IPS-18c (cell line): ENCODE measurements around the gene HOXA5.
A peak's percentile ranks its signal among the peaks of the same experiment; 100 is the strongest.

Experiments
- H3K4me3 ChIP-seq: 2 replicates; pipeline ENCODE4 v1.7.0; 2013; ENCODE audit warnings: low read depth, mild to moderate bottlenecking, low read length, moderate library complexity; ENCODE audit not compliant: insufficient read depth
- H3K9me3 ChIP-seq: one replicate; pipeline ENCODE4 v1.6.1; 2013; ENCODE audit warnings: mild to moderate bottlenecking, low read length, moderate library complexity; ENCODE audit not compliant: control insufficient read depth, insufficient read depth

HOXA5 gene

DNA sequence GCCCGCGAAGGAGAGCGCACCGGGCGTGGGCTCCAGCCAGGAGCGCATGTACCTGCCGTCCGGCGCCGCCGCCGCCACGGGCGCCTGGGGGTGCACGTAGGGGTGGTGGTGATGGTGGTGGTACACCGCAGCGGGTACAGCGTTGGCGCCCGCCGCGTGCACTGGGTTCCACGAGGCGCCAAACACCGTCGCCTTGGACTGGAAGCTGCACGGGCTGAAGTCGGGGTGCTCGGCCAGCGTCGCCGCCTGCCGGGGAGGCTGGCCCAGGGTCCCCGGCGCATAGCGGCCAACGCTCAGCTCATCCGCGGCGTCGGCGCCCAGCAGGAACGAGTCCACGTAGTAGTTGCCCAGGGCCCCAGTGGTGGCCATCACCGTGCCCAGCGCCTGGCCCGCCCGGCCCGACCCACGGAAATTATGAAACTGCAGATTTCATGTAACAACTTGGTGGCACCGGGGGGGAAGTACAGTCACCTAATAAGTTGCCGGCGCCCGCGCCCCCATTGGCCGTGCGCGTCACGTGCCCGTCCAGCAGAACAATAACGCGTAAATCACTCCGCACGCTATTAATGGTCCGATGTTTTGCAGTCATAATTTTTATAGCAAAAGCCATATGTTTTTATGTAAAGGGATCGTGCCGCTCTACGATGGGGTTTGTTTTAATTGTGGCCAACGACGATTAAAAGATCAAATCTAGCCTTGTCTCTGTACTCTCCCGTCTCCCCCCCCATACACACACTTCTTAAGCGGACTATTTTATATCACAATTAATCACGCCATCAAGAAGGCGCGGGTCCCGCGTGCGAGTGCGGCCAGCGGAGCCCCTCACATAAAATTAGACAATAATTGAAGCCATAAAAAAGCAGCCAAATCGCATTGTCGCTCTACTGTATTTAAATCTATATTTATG is 21.9 kb upstream of the HOXA5 start, which contains the start of gene HOXA9:
Gene HOXA9 (minus strand): TSS at position 449 of the 907 bp plus-strand sequence. CDS start 80 bp downstream, at position 369.
- Histone ChIP-seq H3K4me3 (no peak within 1 kb of the TSS; the same call in 1 of the 2 replicates), H3K9me3 (peaks cover 9% of the 10 kb centered on the region)

DNA sequence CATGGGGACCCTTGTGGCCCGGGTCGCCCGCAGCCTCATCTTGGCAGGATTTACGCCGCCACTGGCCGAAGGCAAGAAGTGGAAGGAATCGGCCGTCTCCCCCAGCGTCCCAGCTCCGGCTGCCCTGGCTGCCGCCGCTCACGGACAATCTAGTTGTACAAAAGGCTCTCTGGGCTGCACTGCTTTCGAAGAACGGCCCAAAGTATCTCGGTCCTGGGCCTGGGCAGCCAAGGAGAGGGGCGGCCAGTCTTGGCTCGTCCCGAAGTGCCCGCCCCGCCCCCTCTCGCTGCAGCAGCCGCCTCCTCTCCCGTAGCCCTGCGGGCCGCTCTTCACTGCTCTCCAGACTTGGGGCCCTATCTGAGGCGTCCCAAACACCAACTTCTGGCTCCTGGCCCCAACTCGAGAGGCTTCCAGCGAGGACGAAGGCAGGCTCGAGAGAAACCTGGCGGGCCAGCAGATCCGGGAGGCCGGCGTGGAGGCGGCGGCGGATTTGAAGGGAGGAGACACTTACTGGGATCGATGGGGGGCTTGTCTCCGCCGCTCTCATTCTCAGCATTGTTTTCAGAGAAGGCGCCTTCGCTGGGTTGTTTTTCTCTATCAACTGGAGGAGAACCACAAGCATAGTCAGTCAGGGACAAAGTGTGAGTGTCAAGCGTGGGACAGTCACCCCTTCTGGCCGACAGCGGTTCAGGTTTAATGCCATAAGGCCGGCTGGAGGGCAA is 21.0 kb upstream of the HOXA5 start:
- H3K4me3 ChIP-seq = no peak overlapping the region; the same call in 1 of the 2 replicates

DNA sequence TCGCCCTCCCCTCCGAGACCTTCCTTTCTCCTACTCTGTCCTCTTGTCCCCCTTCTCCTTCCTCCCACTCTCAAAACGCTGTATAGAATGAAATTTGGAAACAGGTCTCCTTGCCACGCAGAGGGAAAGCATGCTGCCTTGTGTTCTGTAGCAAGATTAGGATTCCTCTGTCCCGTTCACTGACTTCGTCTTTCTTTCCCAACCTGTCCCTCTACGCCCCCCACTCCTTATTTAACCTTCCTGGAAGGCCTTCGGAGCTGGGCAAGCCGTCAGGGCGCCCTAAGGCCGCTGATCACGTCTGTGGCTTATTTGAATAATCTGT is 20.5 kb upstream of the HOXA5 start:
- H3K9me3 ChIP-seq = peaks cover 12% of the 10 kb centered on the region
- H3K4me3 ChIP-seq = no peak overlapping the region

More for the DNA sequence above, 21.0 kb upstream of the HOXA5 start:
- peaks cover 12% of the 10 kb centered on the region for H3K9me3 ChIP-seq

DNA sequence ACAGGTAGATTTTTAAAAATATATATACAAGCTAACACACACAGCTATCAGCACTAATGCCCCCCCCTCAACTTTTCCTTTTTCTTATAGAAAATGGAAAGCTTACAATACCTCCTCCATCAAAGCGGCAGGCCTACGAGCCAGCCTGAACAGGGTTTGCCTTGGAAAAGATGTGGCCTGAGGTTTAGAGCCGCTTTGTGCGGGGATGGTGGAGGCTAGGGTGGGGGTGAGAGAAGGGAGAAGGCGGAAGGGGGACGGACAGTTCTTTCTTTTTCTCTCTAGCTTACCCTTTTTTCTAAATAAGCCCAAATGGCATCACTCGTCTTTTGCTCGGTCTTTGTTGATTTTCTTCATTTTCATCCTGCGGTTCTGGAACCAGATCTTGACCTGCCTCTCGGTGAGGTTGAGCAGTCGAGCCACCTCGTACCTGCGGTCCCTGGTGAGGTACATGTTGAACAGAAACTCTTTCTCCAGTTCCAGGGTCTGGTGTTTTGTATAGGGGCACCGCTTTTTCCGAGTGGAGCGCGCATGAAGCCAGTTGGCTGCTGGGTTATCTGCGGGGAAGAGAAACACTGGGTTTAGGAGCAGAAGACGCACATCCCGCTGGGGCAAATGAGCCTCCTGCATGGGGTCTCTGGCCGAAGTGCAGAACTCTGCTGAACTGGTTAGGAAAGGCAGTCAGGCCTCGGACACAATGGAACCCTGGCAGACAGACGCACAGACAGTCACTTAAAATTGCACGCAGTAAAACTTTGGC is 20.0 kb upstream of the HOXA5 start:
- peaks cover 13% of the 10 kb centered on the region for H3K9me3 ChIP-seq
- no peak overlapping the region for H3K4me3 ChIP-seq

DNA sequence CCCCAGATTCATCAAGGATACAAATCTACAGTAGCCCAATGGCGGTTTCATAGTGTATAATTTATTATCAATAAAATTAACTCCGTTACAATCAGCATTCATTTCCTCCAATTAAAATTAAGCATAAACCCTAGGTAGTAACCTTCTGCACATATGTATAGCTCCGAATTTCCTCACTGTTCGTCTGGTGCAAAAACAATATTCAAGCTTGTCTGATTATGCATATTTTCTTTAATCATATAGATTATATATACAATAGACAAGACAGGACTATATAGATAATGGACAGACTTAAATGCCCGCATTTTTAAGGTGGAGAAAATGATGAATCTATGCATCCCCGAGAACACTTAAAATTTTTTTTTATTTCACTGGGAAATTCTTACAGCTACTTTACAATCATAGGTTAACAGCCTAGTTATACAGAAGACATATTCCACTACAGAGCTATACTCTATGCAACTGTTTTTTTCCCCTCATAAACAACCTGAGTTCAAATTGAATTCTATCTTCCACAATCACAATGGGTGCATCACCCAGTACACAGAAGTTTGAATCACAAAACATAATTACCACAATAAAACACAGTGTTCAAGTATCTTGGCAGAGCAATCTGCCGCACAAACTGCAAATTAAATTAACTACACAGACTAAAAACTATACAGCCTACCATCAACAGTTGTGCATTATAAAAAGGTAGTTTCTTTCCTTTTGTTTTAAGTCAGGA is 19.2 kb upstream of the HOXA5 start:
- H3K4me3 ChIP-seq = no peak overlapping the region
- peaks cover 16% of the 10 kb centered on the region for H3K9me3 ChIP-seq

DNA sequence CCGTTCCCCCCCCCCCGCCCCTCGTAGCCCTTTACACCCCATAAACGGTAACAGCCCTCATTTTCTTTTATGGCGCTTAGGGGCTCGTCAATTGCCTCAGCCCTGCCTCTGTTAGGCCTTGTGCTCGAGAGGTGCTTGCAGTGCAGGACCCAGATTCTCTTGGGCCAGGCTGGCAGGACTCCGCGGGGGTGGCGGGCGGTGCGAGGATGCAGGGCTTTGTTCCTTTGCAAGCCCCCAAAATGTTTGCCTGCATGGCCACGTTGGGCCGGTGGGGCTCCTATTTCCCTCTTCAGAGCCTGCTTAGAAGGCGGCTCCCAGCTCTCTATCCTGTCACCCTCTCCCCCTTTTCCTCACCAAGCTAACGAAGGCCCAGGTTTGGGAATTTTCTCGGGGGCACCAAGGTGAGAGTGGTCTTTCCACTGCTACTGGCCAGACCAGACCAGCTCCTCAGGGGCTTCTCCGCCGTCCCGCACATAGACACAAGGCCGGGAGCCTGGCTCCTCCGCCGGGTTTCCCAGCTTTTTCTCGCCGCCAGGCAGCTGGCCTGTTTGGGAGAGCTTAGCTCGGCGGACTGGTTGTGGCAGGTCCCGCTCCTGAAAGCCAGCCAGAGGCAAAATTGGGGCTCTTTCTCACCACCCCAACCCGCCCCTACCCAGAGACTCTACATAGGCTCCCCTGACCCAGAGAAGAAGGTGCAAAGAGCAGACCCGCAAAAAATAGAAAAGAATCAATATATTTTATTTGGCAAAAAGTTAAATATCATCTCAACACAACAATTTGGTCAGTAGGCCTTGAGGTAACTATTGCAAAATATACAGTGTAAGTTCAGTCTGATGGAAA is 18.5 kb upstream of the HOXA5 start:
- no peak overlapping the region for H3K4me3 ChIP-seq
- H3K9me3 ChIP-seq = peaks cover 16% of the 10 kb centered on the region

DNA sequence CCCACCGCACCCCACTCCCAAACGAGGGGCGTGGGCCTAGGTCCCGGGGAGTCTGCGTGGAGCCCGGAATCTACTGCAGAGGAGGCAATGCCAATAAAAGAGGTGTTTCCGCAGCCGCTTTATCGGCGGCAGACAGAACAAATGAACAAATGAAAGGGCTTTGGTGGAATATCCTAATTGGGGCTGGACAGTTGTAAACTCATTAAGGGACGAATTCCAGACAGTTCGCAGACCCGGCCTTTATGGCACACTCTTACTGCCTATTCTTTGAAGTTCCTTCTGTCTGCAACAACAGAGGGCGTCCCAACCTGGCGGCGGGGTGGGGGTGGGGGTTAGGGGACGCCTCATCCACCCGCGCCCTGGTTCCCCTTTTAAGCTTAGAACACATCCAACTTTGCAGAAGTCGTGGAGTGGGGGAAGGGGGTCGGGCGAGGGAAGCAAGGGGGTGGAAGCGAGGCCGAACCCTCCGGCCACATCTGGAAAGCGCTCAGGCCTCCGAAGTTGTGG is 17.8 kb upstream of the HOXA5 start:
- peaks cover 16% of the 10 kb centered on the region for H3K9me3 ChIP-seq

DNA sequence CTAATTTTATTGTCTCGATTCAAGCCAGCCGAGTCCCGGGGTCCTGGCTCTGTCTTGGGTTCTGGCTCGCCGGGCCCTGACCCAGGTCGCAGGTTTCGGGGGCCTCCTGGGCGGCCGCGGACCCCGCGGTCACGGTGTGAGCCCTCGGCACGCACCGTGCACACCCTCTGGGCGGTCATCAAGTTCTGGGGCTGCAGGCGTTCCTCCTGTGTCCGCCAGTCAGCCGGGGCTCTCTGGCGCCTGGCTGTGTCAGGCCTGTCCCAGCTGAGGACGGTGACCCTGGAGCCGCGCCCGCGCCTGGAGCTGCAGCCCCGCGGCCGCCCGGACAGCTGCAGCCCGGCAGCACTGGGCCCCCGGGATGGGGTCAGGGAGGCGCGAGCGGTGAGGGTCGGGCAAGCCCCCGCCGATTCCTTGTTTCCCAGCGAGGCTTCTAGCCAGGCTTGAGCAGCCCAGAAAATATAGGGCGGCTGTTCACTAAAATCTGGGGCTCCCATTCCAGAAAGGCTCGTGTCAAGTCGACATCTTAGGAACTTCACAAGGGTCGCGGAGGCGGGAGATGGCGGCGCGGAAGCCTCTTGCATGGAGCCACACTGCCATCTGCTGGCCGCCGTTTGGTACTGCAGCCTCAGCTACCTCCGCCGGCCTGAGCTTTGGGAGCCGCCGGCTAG is 17.2 kb upstream of the HOXA5 start:
- peaks cover 16% of the 10 kb centered on the region for H3K9me3 ChIP-seq

More for the DNA sequence above, 17.8 kb upstream of the HOXA5 start:
- no peak overlapping the region for H3K4me3 ChIP-seq

DNA sequence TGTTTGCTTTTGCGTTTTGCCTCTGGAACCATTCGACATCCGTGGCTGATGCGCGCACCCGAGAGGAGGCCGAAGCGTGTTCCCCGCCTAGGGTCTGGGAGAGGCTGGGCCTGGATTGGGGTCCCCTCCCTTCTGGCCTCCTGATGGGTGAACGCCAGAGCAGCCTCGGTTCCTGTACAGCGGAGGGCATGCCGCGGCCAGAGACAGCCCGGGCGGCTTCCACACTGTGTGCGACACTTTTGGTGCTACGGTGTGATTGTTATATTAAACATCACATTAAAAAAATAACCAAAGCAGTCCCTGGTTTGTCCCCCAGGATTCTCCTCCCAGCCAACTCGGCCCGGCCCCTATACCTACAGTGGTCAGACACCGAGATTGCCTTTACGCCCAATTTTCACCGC is 16.7 kb upstream of the HOXA5 start:
- peak overlapping the region; percentile 61; the same call in 1 of the 2 replicates for H3K4me3 ChIP-seq

More for the DNA sequence above, 17.2 kb upstream of the HOXA5 start:
- peak overlapping the region; percentile 61 for H3K4me3 ChIP-seq

DNA sequence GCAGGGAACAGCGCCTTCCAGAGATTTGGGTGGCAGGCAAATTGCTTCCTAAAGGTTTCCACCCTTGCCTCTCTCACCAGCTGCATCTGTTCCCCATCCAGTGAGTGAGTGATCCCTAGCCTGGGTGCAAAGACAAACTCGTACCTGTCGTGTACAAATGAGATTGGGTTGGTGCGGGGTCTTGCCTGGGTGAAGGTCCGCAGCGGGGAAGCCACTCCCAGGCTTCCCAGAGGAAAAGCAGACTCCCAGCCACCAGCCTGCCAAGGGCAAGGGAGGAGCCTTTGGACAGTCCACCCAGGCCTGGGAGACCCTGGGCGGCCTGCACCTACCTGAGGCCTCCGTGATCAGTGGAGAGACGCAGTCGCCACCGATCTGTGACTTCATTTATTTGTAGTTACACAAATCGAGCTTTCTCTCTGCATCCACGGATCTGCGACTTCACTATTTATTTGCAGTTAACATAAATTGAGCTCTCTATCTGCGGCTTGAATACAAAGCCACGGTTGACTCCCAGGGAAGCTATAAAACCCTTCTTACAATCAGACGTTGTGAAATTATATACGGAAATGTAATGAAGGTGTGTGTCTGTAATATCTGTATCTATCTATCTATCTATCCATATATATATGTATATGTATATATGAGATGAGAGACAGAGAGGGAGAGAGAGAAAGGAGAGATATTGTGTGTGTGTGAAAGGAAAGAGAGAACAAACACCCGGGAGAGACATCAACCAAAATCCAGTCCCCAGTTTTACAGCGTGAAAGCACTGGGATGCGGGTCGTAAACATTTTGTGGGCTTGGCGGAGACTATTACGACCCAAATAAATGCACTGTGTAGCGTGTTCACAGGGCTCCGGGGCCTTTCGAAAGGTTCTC is 16.0 kb upstream of the HOXA5 start:
- H3K4me3 ChIP-seq = no peak overlapping the region
- H3K9me3 ChIP-seq = peaks cover 9% of the 10 kb centered on the region

More for the DNA sequence above, 16.7 kb upstream of the HOXA5 start:
- H3K9me3 ChIP-seq = peaks cover 12% of the 10 kb centered on the region

DNA sequence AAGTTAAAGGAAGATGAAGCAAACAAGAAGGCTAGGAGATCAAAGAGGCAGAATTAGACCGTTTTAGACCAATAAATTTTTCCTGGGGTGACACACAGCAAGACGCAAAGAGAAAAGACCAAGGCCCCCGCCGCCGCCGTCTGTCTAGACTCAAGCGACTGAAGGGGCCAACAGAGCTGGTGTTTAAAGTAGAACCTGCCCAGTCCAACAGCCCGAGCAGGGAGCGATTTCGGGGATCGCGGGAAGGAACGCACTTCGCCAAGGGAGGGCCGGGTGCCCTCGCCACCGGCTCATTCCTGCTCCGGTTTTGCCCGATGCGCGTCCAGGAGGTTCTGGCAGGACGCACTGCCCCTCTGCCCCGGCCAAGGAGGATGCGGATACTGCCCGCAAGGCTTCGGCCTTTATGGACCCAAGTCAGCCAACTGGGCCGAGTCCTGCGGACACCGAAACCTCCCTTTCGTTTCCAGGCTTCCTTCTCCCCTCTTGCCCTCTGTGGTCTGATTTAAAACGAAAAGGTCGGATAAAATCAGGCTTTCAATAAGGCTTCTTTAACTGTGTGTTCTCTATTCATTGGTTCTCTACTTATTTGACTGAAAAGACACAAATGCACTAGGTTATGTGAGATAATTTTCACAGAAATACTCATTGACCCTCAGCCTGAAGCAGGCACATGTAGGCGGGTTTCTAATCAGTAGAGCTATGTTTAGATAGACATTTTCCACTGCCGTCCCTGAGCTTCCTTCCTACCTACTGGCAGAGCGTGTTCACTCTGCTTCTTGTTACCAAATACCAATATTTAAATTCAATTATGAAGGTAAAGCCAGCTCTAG is 15.2 kb upstream of the HOXA5 start:
- Histone ChIP-seq H3K9me3 (peaks cover 9% of the 10 kb centered on the region), H3K4me3 (no peak overlapping the region)

DNA sequence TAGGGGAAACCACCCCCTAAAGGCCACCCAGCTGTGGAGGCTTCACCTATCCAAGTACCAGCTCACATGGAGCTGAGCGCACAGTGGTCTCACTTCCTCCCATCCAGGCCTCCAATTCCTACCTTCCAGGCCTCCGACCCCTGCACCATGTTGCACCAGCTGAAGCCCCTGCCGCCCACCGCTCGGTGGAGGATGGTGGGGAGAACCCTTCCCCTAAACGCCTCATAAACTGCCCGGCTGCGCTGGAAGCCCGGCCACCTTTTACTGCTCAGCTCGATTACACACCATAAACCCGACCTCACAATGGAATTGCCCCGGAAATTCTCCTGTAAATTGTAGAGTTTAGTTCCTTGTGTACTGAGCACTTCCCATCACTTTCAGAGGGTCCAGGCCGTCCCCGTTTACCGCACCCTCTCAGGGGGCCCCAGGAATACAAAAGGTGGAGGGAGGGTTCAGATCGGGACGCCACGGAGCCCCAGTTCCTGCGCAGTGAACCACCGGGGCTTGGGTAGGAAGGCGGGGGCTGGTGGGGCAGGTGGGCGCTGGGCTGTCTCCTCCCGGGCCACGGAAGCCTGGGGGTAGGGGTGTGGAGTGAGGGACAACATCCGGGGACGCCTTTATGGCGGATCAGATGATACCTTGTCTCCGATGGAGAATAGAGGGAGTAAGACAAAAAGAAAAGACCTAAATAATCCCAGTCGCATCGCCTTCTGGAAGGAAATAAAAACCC is 14.4 kb upstream of the HOXA5 start:
- Histone ChIP-seq H3K4me3 (no peak overlapping the region), H3K9me3 (peaks cover 9% of the 10 kb centered on the region)

DNA sequence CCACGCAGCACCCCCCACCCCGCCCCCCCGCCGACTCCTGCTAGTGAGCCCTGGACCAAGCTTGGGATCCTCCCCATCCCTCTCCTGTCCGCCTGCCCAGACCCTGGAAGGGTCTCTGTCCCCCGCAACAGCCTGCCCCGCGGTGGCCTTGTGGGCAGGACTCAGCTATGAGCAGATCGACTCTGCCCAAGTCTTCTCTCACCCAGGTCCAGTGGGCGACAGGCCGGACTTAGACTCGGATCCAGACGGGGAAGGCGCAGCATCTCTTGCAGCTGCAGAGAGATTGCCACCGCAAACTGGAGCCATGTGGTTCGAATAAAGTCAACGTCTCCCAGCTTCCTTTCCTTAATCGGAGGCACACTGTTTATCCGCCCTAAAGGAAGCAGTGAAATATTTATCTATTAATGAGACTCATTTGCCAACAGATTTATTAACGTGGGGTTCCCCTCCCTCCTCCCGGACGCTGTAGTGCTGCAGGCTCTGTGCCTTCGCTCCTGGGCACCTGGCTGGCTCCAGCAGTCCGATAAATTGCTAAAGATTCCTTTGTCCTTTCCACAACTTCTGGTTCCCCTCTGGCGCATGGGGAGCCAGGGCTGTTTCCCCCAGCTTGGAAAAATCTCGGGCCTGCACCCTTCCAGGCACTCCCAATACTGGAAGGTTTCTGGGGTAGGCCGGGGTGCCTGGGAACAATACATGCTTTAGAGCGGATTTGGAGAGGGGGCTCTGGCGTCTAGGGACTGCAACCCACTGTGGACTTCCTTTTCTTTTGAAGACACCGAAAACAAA is 13.6 kb upstream of the HOXA5 start:
- Histone ChIP-seq H3K9me3 (peaks cover 9% of the 10 kb centered on the region), H3K4me3 (no peak overlapping the region)
